ENCODE data around the gene GYS1.

DNA sequence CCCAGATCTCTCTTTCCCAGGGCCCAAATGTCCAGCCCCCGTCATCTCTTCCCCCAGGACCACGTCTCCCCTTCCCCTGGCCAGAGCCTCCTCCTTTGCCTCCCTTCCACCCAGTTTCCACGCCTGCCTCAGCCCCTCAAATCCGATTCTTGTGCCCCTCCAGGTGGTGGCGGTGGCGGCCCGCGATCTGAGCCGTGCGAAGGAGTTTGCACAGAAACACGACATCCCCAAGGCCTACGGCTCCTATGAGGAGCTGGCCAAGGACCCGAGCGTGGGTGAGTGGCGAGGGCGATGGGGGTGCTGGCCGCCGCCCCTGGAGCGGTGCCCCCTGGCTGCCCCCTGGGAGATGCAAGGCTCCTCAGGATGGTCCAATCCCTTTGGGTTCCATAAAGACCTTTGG is 58.3 kb downstream of the GYS1 start:
- TF ChIP-seq ZBTB49 (tag by site-specific recombination; IDR thresholded peaks at IDR 0.05; ENCODE audit: low read depth) (no peak), ZNF10 (tag by site-specific recombination; IDR thresholded peaks at IDR 0.05) (no peak), ZNF239 (tag by site-specific recombination; IDR thresholded peaks at IDR 0.05) (no peak), ZNF544 (tag by site-specific recombination; IDR thresholded peaks at IDR 0.05) (no peak), KLF16 (tag by site-specific recombination; IDR thresholded peaks at IDR 0.05) (no peak), ZNF155 (tag by site-specific recombination; IDR thresholded peaks at IDR 0.05) (no peak), ZNF701 (tag by site-specific recombination; IDR thresholded peaks at IDR 0.05) (no peak), KLF8 (tag by site-specific recombination; IDR thresholded peaks at IDR 0.05) (no peak), ZNF654 (tag by site-specific recombination; IDR thresholded peaks at IDR 0.05; ENCODE audit: low read depth) (no peak), MYNN (tag by site-specific recombination; IDR thresholded peaks at IDR 0.05; ENCODE audit: borderline replicate concordance) (no peak)
- TF ChIP-seq, protein P1, sequence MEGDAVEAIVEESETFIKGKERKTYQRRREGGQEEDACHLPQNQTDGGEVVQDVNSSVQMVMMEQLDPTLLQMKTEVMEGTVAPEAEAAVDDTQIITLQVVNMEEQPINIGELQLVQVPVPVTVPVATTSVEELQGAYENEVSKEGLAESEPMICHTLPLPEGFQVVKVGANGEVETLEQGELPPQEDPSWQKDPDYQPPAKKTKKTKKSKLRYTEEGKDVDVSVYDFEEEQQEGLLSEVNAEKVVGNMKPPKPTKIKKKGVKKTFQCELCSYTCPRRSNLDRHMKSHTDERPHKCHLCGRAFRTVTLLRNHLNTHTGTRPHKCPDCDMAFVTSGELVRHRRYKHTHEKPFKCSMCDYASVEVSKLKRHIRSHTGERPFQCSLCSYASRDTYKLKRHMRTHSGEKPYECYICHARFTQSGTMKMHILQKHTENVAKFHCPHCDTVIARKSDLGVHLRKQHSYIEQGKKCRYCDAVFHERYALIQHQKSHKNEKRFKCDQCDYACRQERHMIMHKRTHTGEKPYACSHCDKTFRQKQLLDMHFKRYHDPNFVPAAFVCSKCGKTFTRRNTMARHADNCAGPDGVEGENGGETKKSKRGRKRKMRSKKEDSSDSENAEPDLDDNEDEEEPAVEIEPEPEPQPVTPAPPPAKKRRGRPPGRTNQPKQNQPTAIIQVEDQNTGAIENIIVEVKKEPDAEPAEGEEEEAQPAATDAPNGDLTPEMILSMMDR (tag by site-specific recombination; IDR thresholded peaks at IDR 0.05) = no peak
- TF ChIP-seq, protein P2, sequence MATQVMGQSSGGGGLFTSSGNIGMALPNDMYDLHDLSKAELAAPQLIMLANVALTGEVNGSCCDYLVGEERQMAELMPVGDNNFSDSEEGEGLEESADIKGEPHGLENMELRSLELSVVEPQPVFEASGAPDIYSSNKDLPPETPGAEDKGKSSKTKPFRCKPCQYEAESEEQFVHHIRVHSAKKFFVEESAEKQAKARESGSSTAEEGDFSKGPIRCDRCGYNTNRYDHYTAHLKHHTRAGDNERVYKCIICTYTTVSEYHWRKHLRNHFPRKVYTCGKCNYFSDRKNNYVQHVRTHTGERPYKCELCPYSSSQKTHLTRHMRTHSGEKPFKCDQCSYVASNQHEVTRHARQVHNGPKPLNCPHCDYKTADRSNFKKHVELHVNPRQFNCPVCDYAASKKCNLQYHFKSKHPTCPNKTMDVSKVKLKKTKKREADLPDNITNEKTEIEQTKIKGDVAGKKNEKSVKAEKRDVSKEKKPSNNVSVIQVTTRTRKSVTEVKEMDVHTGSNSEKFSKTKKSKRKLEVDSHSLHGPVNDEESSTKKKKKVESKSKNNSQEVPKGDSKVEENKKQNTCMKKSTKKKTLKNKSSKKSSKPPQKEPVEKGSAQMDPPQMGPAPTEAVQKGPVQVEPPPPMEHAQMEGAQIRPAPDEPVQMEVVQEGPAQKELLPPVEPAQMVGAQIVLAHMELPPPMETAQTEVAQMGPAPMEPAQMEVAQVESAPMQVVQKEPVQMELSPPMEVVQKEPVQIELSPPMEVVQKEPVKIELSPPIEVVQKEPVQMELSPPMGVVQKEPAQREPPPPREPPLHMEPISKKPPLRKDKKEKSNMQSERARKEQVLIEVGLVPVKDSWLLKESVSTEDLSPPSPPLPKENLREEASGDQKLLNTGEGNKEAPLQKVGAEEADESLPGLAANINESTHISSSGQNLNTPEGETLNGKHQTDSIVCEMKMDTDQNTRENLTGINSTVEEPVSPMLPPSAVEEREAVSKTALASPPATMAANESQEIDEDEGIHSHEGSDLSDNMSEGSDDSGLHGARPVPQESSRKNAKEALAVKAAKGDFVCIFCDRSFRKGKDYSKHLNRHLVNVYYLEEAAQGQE (tag by site-specific recombination; IDR thresholded peaks at IDR 0.05) = no peak
- TF ChIP-seq, protein P3, sequence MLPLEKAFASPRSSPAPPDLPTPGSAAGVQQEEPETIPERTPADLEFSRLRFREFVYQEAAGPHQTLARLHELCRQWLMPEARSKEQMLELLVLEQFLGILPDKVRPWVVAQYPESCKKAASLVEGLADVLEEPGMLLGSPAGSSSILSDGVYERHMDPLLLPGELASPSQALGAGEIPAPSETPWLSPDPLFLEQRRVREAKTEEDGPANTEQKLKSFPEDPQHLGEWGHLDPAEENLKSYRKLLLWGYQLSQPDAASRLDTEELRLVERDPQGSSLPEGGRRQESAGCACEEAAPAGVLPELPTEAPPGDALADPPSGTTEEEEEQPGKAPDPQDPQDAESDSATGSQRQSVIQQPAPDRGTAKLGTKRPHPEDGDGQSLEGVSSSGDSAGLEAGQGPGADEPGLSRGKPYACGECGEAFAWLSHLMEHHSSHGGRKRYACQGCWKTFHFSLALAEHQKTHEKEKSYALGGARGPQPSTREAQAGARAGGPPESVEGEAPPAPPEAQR (tag by site-specific recombination; IDR thresholded peaks at IDR 0.05) = no peak

All from HEK293 (cell line).